G401.6 (cell line): Measurements from ENCODE around the gene SCN5A.

Experiments
- FAIRE-seq: peaks from 2 replicates; lab custom pipeline; 2012; peaks lifted over from hg19 to GRCh38; lab: Jason Lieb, UNC

SCN5A gene

GRCh38 chr3:38556640-38557358, 92.7 kb downstream of the SCN5A start:
- no peak for FAIRE-seq

- no peak for FAIRE-seq
Measured at GRCh38 chr3:38555926-38556325, 93.6 kb downstream of the SCN5A start.

- no peak for FAIRE-seq
Measured at GRCh38 chr3:38555149-38555840, 94.2 kb downstream of the SCN5A start.

GRCh38 chr3:38554127-38554827, 95.2 kb downstream of the SCN5A start:
- FAIRE-seq, result no peak

- FAIRE-seq, result no peak
Measured at GRCh38 chr3:38553071-38553470, 96.4 kb downstream of the SCN5A start.

GRCh38 chr3:38552364-38552763, 97.1 kb downstream of the SCN5A start:
- no peak for FAIRE-seq

GRCh38 chr3:38551026-38551832, 98.3 kb downstream of the SCN5A start:
- FAIRE-seq, result no peak

- FAIRE-seq, result no peak
Measured at GRCh38 chr3:38549957-38550840, 99.3 kb downstream of the SCN5A start.

GRCh38 chr3:38549486-38549885, 100.0 kb downstream of the SCN5A start:
- no peak for FAIRE-seq

- no peak for FAIRE-seq
Measured at GRCh38 chr3:38549082-38549481, 100.4 kb downstream of the SCN5A start.

GRCh38 chr3:38548154-38548931, 101.1 kb downstream of the SCN5A start:
- no peak for FAIRE-seq

- no peak for FAIRE-seq
Measured at GRCh38 chr3:38545983-38546382, 103.5 kb downstream of the SCN5A start.

GRCh38 chr3:38545550-38545949, 103.9 kb downstream of the SCN5A start:
- FAIRE-seq, result no peak

GRCh38 chr3:38544926-38545325, 104.6 kb downstream of the SCN5A start:
- no peak for FAIRE-seq

- FAIRE-seq, result no peak
Measured at GRCh38 chr3:38543586-38543985, 105.9 kb downstream of the SCN5A start.

GRCh38 chr3:38542401-38543298, 106.8 kb downstream of the SCN5A start:
- FAIRE-seq, result no peak

GRCh38 chr3:38541806-38542205, 107.7 kb downstream of the SCN5A start:
- no peak for FAIRE-seq

GRCh38 chr3:38538773-38539353, 110.6 kb downstream of the SCN5A start:
- no peak for FAIRE-seq

- no peak for FAIRE-seq
Measured at GRCh38 chr3:38536671-38537070, 112.8 kb downstream of the SCN5A start.
